NCI-H226 (cell line): Measurements from ENCODE around the gene PCOLCE2.

Experiments
- DNase-seq: peaks from one replicate; pipeline ENCODE4 v3.0.0-alpha.2; 2015

Gene PCOLCE2

DNA sequence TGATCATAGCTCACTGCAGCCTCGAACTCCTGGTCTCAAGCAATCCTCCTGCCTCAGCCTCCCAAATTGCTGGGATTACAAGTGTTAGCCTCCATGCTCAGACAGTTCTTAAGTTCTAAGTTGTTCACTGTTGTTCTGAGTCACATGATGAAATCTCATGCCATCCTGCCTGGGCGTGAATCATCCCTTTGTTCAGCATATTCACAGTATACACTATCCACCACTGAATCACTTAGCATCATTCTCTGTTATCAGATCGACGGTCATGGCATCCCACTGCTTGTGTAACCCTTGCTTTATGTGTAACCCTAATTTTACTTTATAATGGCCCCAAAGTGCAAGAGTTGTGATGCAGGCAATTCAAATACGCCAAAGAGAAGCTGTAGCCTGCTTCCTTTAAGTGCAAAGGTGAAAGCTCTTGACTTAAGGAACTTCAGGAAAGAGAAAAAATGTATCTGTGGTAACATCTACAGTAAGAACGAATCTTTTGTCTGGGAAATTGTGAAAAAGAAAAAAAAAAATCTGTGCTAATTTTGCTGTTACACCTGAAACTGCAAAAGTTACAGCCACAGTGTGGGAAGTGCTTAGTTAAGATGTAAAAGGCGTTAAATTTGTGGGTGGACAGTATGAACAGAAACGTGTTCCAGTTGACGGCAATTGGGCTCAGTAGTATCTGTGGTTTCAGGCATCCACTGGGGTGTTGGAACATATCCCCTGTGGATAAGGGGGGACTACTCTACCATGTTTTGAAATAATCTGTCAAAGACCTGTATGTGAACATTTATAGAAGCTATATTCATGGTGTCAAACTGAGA is 80.6 kb downstream of the PCOLCE2 start:
- peak; percentile 76 for DNase-seq

DNA sequence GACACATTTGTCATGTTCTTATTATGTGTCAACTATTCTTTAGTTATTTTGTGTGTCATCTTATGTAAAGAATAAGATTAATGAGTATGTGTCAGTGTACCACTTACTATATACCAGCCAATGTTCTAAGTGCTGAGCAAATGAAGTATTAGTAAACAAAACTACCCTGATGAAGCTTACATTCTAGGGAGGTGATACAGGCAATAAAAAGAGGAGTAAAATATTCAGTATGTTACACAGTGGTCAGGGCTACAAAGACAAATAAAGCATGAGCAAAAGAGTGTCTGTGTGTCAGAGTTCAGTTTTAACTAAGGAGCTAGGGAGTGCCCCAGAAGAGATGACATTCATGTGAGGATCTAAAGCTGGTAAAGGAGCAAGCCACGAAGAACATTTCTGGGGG is 86.0 kb downstream of the PCOLCE2 start:
- no peak for DNase-seq

DNA sequence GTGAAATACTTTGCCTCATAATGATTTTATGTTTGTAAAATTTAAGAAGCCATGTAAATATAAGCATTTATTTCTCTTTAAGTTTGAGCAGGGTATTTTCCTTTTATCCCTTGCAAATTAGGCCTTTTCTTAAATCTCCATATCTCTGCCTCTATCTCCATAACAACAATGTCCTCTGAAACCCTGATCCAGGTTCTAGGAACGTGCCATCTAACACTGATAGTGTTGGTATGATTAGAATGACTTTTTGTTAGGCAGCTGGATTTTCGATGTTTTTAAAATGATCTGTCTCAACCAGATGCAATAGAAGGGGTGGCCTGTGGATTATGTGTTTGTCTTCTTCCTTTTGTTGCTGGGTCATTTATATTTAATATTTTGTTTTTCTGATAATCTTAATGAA is 87.1 kb downstream of the PCOLCE2 start:
- DNase-seq = no peak

DNA sequence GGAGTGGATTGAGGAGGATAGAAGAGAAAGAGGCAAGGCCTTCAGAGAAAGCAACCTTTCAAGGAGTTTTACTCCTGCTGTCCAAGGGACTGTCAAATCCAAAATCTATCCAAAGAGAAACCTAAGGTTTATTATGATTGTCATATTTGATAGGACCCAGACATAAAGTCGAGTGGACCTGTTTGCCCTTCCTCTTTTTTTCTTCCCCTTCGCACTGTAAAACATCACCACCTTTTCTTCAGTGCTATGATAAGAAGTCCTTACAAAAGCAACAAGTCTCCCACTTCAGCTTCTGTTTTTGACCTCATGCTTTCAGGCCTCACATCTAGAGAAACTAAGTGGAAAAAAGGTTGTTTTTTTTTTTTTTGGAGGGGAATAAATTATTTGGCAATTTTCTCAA is 92.1 kb downstream of the PCOLCE2 start:
- DNase-seq = no peak

DNA sequence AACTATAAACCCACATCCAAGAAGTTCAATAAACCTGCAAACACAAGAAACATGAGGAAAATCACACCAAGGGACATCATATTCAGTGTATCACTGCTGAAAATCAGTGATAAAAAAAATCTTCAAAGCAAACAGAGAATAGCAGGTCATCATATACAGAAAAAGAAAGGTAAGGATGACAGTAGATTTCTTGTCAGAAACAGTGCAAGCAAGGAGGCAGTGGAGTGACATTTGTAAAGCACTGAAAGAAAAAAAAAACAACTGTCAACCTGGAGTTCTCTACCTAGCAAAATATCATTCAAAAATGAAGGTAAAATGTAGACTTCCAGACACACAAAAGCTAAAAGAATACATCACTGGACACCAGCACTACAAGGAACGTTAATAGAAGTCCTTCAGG is 93.6 kb downstream of the PCOLCE2 start:
- no peak for DNase-seq

DNA sequence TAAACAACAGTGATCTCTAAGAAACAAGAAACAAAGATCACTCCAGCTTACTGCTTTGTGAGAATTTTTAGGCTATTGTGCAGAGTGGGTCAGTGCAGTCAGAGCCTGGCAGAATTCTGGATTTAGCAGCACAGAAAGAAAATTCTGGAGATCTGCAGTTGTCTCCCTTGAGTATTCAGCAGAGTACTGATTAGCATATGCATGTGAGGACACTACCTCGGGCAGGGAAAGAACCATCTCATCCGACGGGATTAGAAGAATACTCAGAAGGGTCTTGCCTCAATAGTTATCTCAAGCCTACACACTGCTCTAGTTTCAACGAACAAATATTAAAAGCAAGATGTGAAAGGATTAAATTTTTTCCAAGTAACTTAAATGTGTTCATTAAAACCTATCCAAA is 94.4 kb downstream of the PCOLCE2 start:
- no peak for DNase-seq

DNA sequence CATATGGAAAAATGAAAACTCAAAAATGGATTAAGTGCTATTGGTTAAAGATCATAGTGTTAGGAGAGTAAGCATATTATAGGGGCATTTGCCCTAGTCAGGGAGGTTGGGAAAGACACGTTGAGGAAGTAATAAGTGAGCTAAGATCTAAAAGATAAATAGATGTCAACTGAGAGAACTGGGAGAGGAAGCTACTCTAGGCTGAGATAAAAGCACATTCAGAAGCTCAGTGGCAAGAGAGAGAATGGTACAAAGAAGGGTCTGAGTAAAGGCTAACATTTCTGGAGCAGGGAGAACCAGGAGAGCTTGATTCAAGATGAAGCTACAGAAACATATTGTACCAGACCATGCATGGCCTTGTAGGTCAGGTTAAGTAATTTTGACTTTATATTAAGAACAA is 101.2 kb downstream of the PCOLCE2 start:
- no peak for DNase-seq

DNA sequence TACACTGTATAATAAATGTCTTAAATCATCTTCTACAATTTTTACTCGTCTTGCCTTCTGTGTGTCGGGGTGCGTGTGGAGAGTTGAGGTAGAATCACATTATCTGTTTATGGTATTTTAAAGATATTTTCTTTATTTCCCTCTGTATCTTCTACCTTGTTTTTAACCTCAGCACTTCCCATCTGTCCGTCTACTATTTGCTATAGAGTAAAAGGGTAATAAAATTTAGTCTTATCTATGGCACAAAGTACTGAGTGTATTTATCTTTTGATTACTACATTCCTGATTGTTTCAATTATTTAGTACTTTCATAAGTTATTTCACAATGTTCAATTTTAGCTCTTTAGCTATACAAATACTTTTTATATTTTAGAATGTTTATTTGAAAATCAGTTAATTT is 102.9 kb downstream of the PCOLCE2 start:
- no peak for DNase-seq

DNA sequence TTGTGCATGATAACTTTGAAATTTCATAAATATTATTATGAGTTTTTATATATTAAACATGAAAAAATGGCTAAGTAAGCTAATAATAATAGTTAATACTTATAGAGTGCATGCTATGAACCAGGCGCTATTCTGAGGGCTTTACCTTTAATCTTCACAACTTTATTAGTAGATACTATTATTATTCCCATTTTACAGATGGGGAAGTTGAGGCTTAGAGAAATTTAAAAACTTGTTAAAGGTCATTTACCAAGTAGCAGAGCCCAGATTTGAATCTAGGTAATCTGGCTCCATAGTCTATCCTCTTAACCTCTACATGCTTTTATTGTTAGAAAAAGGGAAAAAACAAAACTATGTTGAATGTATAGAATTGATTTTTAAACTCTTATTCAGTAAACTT is 104.7 kb downstream of the PCOLCE2 start:
- no peak for DNase-seq

DNA sequence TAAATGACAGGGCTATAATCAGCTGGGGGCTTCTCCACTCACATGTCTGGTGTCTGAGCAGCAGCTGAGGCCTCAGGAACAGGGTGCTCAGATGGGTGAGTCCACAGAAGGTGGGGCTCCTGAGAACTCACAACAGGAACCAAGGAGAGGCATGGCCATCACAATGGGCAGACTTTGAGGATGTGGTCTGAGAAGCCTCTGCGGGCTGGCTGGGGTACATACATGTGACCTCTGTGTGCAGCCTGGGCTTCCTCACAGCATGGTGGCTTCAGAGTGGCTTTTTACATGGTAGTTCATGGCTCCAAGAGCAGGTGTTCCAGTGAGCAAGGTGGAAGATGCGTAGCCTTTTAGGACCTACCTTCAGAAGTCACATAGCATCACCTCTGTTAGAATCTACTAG is 106.3 kb downstream of the PCOLCE2 start:
- no peak for DNase-seq

DNA sequence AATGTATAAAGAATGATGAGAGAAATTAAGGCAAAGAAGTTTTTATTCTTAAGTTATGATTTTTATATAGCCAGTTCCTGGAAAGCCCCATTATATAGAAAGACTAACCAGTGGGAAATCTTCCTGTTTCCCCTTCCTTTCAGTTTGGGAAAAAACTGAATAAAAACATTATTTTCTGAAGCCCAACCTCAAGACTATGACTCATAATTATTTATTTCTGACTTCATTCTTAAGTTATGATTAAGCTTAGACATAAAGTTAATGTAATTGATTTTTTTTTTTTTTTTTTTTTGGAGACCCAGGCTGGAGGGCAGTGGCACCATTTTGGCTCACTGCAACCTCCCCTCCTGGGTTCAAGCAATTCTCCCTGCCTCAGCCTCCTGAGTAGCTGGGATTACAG is 109.3 kb downstream of the PCOLCE2 start:
- DNase-seq = no peak

DNA sequence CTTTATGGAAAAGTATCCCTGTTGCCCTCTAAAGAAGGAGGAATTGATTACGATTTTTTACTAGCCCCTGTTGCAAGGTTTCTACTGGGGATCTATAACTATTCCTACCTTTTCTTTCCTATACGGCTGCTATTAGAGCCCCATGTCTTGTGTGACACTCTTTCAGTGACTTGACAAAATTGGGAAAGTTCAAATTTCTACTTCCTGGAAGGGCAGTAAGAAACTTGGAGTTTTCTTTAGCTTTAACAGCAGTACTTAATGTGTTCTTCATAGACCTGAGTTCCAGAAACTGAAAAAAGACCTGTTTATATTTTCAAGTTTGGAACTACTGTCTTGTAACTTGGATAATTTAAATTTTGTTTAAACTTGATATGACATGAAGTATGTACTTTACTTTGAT is 110.3 kb downstream of the PCOLCE2 start:
- DNase-seq = no peak

DNA sequence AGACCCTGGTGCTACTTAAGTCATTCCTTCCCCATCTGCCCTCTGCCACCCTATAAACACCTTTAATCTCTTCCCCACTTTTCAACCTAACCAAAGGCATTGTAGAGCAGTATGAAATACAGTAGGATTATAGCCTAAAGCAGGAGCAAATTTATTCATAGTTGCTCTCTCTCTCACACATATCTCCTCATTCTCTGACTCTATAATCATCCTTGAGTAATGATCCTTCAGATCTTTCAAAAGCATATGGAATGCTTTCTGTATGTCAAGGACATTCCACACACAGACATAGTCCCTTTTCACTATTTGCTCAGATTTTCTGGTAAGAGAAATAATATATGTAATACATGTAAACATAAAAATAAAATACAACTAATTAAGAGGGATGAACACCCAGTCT is 111.0 kb downstream of the PCOLCE2 start:
- DNase-seq = no peak

DNA sequence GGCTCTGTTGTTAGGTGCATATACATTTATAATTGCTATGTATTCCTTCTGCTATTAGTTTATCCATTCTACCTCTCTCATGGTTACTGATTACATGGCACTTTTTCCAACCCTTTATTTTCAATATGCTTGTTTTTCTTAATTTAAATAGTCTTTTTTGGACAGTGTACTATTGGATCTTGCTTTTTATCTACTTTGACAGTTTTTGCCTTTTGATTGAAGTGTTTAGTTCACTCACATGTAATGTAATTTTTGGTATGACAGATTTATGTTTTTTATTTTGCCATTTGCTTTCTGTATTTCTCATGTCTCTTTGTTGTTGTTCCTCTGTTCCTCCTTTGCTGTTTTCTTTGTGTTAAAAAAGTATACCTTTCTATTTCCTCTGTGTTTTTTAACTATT is 120.5 kb downstream of the PCOLCE2 start:
- DNase-seq = no peak
